Upper lobe of left lung (tissue), 6 donors: ENCODE results near the gene CHSY3. TPM values are rescaled to one million over a fixed set of nuclear protein-coding genes. Genes with fewer than 3 reads are reported as not detected.

Experiments used
- ATAC-seq, 2 donors: fragments of 200-7000 bp; cut with Tn5 transposase; one replicate each; pipeline ENCODE4 v1.9.1; 2022; ENCODE audit warnings: mild to moderate bottlenecking in 2 of 2, moderate library complexity in 2 of 2; ENCODE audit not compliant: low FRiP score in 2 of 2
- DNase-seq, 2 donors: peaks; one replicate each; pipeline ENCODE4 v3.0.0-alpha.2; 2019 to 2020
- H3K27ac ChIP-seq, 4 donors: fragments of 200-600 bp; sonication (generic); one replicate each; pipeline ENCODE4 v1.5.1; 2016 to 2019
- H3K27me3 ChIP-seq, 4 donors: fragments of 200-600 bp; sonication (generic); one replicate each; pipeline ENCODE4 v1.5.1; 2017 to 2019
- H3K36me3 ChIP-seq, 4 donors: fragments of 200-600 bp; sonication (generic); one replicate each; pipeline ENCODE4 v1.5.1; 2016 to 2019
- H3K4me1 ChIP-seq, 4 donors: fragments of 200-600 bp; sonication (generic); one replicate each; pipeline ENCODE4 v1.5.1; 2018 to 2019
- H3K4me3 ChIP-seq, 4 donors: fragments of 200-600 bp; sonication (generic); one replicate each; pipeline ENCODE4 v1.5.1; 2017 to 2019; ENCODE audit warnings: mild to moderate bottlenecking in 2 of 4, moderate library complexity in 1 of 4
- H3K9me3 ChIP-seq, 4 donors: fragments of 200-600 bp; sonication (generic); one replicate each; pipeline ENCODE4 v1.5.1; 2018 to 2019
- EP300 ChIP-seq, 4 donors: sonication (generic); formaldehyde crosslinking; IDR thresholded peaks; one replicate each; pipeline ENCODE4 v1.5.1; 2017; ENCODE audit warnings: antibody characterized with exemption in 4 of 4, control low read depth in 2 of 4
- POLR2A ChIP-seq, 4 donors: fragments of 450-650 bp; IDR thresholded peaks; one replicate each; pipeline ENCODE4 v1.5.1; 2016 to 2017; ENCODE audit warnings: antibody characterized with exemption in 4 of 4, mild to moderate bottlenecking in 2 of 4
- POLR2AphosphoS5 ChIP-seq, 2 donors: sonication (generic); formaldehyde crosslinking; IDR thresholded peaks; one replicate each; pipeline ENCODE4 v1.5.1; 2017; ENCODE audit warnings: antibody characterized with exemption in 2 of 2
- WGBS, 2 donors: methylation state at CpG; one replicate each; pipeline ENCODE4 v1.1.5; 2017 to 2018; 5-methylcytosine and 5-hydroxymethylcytosine counted together
- small RNA-seq, 4 donors: library from RNA; depleted of rRNA; stranded (forward); fragments of <200 nt; gene quantifications; one replicate each; pipeline ENCODE3, GENCODE V24; 2016
- total RNA-seq, 6 donors: library from RNA; depleted of rRNA in 4 of 6; stranded (reverse); fragments of >200 nt in 4 of 6; gene quantifications; one replicate each; pipeline versions ENCODE4 v1.1.0 to v1.2.1, GENCODE V29; 2016 to 2021
- TF ChIP-seq, protein P1 (sequence below), 6 experiments: fragments of 450-650 bp in 4 of 6; fragments of 200-600 bp in 2 of 6; sonication (generic) in 2 of 6; IDR thresholded peaks; one replicate each; pipeline ENCODE4 v1.5.1; 2016 to 2019; ENCODE audit warnings: antibody characterized with exemption in 6 of 6
- donor health status: DM: no; HTN: no; CAD: no; lungs with moderate emphysema.
- donor health status: DM: no; HTN: yes; CAD: no; lungs with severe emphysema.

CHSY3 gene
- total RNA-seq, 6 donors from 2014 or later, result 3.1 to 7.5 (median 6.3) TPM

DNA sequence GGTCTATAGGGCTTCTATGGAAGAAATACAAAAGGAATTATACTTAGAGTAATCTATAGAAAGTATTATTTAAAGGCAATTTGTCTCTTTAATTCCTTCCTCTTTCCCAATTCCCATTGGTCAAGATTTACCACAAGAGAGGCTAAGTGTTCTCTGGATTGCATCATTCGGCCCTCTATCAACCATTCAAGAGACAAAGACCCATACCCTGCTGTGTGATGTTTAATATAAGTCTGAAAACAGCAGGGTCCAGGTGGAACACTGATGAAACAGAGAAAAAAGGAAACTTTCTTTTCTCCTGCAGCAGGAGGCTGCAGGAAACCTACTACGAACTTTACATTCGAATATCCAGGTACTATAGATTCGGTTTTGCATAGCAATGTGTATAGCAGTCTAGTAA is 323.4 kb downstream of the CHSY3 start:
- Histone ChIP-seq H3K4me1 (no peaks in the 10 kb centered on the region), H3K36me3 (no peaks in the 10 kb centered on the region), H3K4me3 (no peak overlapping the region), H3K27me3 (no peaks in the 10 kb centered on the region), H3K27ac (no peak overlapping the region), H3K9me3 (no peaks in the 10 kb centered on the region)
- no peak for TF ChIP-seq EP300 (IDR thresholded peaks at IDR 0.05)
- no peak for TF ChIP-seq POLR2AphosphoS5 (IDR thresholded peaks at IDR 0.05)
- TF ChIP-seq, protein P1, sequence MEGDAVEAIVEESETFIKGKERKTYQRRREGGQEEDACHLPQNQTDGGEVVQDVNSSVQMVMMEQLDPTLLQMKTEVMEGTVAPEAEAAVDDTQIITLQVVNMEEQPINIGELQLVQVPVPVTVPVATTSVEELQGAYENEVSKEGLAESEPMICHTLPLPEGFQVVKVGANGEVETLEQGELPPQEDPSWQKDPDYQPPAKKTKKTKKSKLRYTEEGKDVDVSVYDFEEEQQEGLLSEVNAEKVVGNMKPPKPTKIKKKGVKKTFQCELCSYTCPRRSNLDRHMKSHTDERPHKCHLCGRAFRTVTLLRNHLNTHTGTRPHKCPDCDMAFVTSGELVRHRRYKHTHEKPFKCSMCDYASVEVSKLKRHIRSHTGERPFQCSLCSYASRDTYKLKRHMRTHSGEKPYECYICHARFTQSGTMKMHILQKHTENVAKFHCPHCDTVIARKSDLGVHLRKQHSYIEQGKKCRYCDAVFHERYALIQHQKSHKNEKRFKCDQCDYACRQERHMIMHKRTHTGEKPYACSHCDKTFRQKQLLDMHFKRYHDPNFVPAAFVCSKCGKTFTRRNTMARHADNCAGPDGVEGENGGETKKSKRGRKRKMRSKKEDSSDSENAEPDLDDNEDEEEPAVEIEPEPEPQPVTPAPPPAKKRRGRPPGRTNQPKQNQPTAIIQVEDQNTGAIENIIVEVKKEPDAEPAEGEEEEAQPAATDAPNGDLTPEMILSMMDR (IDR thresholded peaks at IDR 0.05), result no peak
- TF ChIP-seq POLR2A (IDR thresholded peaks at IDR 0.05), result no peak
- DNase-seq, result no peak
- WGBS, 2 donors, result 82 to 87% methylated on average over 4 of the region's 4 CpGs
- ATAC-seq, result no peak

DNA sequence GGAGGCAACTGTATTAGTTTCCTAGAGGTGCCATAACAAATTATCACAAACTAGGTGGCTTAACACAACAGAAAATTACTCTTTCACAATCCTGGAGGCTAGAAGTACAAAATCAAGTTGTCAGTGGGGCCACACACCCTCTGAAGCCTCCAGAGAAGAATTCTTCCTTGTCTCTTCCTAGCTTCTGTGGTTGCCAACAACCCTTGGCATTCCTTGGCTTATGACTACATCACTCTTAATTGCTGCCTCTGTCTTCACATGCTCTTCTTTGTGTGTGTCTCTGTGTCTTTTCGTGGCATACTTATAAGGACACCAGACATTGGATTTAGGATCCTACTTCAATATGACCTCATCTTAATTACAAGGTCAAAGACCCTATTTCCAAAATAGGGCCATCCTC is 327.5 kb downstream of the CHSY3 start:
- H3K27me3 ChIP-seq, result no peaks in the 10 kb centered on the region
- H3K36me3 ChIP-seq, result no peaks in the 10 kb centered on the region
- no peaks in the 10 kb centered on the region for H3K4me1 ChIP-seq
- DNase-seq, result no peak
- no peaks in the 10 kb centered on the region for H3K9me3 ChIP-seq
- H3K27ac ChIP-seq, result no peak overlapping the region
- 76 to 96% methylated on average over 1 of the region's 1 CpG for WGBS, 2 donors
- TF ChIP-seq POLR2AphosphoS5 (IDR thresholded peaks at IDR 0.05) (no peak), EP300 (IDR thresholded peaks at IDR 0.05) (no peak), POLR2A (IDR thresholded peaks at IDR 0.05) (no peak)
- TF ChIP-seq, protein P1 (IDR thresholded peaks at IDR 0.05), result no peak
- ATAC-seq, result no peak
- no peak overlapping the region for H3K4me3 ChIP-seq

DNA sequence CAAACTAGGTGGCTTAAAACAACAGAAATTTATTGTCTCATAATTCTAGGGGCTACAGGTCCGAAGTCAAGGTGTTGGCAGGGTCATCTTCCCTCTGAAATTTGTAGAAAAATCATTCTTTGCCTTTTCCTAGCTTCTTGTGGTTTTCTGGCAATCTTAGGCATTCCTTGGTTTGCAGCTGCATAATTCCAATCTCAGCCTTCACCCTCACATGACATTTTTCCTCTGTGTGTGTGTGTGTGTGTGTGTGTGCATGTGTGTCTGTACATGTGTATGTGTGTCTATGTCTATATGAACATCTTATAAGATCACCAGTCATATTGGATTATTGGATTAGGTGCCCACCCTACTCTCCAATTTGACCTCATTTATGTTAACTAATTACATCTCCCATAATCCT is 330.6 kb downstream of the CHSY3 start:
- no peak for ATAC-seq

More for the DNA sequence above, 330.6 kb downstream of the CHSY3 start:
- H3K27me3 ChIP-seq, result no peaks in the 10 kb centered on the region
- no peak for TF ChIP-seq POLR2A (IDR thresholded peaks at IDR 0.05)
- TF ChIP-seq EP300 (IDR thresholded peaks at IDR 0.05), result no peak
- TF ChIP-seq, protein P1 (IDR thresholded peaks at IDR 0.05), result no peak
- no peak for TF ChIP-seq POLR2AphosphoS5 (IDR thresholded peaks at IDR 0.05)
- no peaks in the 10 kb centered on the region for H3K36me3 ChIP-seq
- 44 to 84% methylated on average over 1 of the region's 1 CpG for WGBS, 2 donors
- no peak overlapping the region for H3K4me3 ChIP-seq
- H3K4me1 ChIP-seq, result peaks cover 0 to 6% (median 0%) of the 10 kb centered on the region in 4 donors
- no peaks in the 10 kb centered on the region for H3K9me3 ChIP-seq
- DNase-seq, result no peak
- H3K27ac ChIP-seq, result no peak overlapping the region

Small RNA genes within 50 kb of the gene (small RNA-seq; reads per million reads assigned to genes)
- gene RNA5SP191 (0 to 0.44 (median 0.14) reads per million in 4 donors), gene RNU6ATAC10P (0 reads per million in 4 donors)

Other genes with a start within 250 kb of the CHSY3 start
- gene MINAR2, start 156.4 kb upstream of the CHSY3 start, total RNA-seq, result not detected